HG02884 (cell line): ENCODE data around the gene WNT11.
"Not testable (repeated sequence)": the region's sequence is repeated elsewhere in the genome, so short reads cannot be mapped to it uniquely, and the experiment has no call there.

Experiments used
- ATAC-seq: cut with Tn5 transposase; IDR thresholded peaks from one replicate; pipeline ENCODE4 v1.9.1; 2021; ENCODE audit warnings: mild to moderate bottlenecking, moderate library complexity; ENCODE audit not compliant: unreplicated experiment

WNT11 gene

DNA sequence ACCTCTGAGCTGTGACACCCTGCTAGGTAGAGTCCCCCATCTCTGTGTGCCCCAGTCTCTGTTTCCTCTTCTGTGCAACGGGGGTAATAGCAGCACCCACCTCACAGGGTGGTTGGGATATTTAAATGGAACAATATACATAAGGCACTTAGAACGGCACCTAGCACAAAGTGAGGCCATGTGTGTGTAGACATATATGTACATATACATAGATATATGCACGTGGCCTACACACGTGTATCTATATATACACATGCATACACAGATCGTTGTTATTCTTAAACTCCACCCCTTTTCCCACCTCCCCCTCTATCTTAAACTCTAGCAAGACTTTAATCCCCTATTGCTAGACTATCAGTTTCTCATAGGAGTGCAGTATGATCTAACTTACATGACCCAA, 2.4 kb downstream of the WNT11 start:
- ATAC-seq, result no peak

DNA sequence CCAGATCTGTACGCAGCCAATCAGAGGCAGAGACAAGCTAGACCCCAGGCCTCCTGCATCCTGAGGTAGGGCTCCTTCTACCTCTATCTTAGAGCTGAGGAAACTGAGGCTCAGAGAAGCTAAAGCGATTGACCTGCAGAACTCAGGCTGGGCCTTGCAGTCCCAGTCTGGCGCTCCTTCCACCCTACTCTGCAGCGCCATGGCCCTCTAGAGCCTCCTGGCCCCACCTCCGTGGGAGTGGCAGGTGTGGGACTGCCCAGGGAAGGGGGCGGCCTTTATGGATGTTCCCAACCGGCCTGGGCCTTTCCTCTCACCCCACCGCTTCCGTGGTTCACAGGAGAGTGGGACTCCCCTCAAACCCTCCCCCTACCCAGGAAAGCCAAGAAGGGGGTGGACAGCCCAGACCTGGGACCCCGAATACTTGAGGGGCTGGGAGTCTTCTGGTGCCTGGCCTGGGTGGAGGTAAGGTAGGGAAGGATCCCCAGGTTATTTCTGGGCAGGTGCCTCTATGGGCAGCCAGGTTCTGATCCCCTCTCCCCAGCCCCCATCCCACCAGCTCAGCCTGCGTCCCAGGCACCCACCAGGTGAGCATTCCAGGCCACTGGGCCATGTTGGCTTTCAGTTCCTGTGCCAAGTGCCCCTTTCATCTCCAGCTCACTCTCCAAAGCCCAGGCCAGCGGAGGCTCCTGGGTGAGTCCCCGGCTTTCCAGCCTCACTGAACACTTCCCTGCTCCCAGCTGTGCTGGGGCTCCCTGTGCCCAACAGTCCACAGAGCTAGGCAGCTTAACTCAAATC, 3.0 kb downstream of the WNT11 start:
- ATAC-seq, result no peak

DNA sequence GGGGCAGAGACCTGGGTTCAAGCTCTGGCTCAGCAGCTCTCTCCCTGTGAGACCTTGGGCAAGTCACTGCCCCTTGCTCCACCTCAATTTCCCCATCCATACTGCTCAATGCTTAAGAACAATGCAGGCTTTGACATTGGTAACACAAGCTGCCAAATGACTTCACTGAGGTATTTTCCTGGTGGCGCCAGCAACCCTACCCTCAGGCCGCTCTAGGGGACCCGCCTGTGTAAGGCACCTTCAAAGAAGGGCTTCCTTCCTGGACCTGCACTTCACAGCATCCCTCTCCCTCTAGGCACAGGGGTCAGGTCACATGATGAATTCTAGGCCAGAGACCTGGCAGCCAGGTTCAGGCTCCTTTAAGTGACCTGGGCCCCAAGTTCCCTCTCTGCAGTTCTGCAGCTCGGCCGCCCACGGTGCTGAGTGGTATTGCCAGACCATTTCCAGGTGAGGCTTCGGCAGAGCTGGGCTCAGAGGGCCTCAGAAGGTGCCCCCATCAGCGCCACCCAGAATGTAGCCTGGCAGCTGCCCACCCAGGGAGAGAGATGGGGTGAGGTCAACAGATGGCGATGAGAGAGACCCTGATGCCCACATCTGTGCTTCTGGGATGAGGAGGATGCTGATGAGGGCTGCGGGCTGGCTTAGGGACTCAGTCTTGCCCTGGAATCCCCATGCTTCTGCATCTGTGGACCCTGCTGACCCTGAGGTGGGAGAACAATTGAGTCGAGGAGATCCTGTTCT, 4.5 kb downstream of the WNT11 start:
- no peak for ATAC-seq

DNA sequence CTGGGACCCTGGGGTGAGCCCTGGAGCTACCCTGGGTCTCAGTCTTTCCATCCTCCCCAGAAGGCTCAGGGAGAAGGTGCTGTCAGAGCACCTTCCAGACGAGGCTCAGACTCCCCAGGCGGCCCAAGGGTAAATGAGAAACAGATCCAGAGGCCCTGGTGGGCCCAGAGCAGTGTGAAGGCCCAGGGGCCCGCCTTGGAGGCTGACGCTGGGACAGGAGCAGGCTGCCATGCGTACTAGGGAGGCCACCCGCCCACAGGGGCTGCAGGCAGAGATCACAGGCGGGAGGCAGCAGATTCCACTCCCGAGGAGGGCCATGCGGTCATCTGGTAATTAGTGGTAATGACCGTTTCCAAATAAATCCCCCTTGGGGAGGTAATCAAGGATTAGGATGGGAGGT, 5.2 kb downstream of the WNT11 start:
- no peak for ATAC-seq

DNA sequence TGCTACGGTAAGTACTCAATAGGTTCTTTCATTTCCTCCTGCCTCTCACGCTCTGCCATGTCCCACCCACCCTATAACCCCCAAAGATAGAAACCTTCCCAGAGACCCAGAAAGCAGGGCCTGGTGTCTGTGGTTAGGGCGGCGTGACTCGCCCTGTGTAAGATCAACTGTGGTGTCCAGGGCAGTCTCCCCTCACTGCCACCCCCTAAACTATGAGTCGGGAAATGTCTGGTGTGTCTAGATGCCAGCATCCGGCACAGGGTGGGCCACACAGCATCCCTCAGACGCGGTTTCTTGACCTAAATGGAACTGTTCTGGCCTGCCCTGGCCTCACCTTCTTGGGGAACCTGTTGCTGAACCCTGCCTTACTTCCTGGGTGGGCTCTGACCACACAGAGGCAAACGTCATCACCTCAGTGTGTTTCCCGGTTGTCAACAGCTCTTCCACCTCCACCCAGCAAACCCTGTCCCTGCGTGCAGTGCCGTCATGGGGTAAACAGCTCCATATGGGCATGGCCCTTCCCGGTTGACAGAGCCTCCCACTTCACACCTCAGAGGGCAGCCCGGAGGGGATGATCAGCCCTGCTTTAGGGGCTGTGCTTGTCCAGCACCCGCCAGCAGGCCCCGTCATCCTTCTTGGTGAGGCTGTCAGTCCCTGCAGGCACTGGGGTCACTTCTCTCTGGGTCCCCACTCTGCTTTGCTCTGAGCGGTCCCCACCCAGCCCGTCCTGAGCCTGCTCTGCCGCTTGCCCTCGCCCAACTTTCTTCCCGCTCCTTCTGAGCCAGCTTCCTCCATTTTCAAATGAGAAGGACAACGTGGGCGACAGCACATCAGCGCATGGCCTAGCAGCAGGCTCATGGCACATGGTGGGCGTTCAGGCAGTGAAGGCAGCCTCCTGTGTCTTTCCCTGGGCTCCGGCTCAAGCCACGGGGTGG, 6.0 kb downstream of the WNT11 start:
- ATAC-seq, result no peak

DNA sequence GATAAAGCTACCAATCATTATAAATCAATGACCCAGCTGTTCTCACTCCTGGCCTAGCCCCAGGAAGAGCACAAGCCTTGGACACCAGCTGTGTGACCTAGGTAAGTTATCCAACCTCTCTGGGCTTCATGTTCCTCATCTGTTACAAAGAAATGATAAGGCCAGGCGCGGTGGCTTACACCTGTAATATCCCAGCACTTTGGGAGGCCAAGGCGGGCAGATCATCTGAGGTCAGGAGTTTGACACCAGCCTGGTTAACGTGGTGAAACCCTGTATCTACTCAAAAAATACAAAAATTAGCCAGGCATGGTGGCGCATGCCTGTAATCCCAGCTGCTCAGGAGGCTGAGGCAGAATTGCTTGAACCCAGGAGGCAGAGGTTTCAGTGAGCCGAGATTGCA, 7.6 kb downstream of the WNT11 start:
- not testable (repeated sequence) for ATAC-seq

DNA sequence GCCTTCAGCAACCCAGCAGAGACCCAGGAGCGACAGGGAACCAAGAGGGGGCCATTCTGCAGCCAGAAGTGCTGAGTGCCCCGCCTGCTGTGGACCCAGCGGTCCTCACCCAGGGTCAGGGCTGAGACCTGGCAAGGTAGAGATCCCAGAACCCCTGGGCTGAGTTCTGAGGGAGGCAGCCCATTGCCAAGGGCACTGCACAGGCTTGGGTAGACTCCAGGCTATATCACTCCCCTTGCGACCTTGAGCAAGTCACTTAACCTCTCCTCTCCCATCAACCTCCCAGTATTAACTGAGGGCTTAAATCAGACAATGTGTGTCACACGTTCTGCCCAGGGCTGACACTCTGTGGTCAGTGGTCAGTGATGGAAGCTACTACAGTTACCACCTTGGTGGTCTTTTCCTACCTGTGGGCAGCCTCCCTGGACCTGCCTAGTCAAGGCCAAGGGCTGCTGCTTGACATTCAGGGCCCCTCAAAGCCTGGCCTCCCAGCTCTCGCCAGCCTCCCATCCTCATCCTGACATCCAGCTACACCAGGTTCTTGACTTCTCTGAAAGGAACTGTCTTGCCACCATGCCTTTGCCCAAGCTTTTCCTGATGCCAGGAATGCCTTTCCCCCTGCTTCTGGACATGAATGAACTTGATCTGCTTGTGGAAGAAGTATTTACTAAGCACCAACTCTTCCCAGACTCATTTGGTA, 8.2 kb downstream of the WNT11 start:
- no peak for ATAC-seq

DNA sequence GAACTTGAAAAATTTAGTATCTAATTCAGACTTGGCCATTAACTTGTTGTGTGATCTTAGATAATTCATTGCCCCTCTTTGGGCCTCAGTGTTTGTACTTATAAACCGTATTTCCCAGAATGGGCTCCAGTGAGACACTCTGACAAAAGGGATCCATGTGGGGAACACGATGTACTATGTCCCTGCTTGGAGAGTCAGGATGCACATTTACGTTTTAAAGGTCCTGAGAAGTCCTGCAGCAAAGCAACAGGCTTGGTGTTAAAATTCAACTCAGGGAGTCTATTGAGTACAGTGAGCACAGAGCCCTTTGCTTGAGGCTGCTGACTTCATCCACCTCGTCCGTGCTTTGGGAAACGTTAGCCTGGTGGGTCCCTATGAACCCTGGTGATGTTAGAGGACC, 9.0 kb downstream of the WNT11 start:
- no peak for ATAC-seq

DNA sequence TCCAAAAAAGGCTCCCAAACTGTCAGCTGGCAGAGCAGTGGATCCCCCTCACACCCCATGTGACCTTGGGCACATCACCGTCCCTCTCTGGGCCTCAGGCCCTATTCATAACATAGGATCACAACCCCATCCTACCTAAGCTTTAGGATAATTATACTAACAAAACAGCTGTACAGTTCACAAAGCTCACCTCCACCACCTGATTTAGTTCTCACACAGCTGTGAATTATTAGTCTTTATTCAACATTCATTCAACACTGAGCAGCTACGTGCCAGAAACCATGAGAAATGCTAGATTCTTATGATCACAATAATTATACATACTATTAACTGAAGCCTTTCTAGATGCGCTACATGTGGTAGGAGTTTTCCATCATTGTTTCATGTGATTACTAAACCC, 9.5 kb downstream of the WNT11 start:
- no peak for ATAC-seq

DNA sequence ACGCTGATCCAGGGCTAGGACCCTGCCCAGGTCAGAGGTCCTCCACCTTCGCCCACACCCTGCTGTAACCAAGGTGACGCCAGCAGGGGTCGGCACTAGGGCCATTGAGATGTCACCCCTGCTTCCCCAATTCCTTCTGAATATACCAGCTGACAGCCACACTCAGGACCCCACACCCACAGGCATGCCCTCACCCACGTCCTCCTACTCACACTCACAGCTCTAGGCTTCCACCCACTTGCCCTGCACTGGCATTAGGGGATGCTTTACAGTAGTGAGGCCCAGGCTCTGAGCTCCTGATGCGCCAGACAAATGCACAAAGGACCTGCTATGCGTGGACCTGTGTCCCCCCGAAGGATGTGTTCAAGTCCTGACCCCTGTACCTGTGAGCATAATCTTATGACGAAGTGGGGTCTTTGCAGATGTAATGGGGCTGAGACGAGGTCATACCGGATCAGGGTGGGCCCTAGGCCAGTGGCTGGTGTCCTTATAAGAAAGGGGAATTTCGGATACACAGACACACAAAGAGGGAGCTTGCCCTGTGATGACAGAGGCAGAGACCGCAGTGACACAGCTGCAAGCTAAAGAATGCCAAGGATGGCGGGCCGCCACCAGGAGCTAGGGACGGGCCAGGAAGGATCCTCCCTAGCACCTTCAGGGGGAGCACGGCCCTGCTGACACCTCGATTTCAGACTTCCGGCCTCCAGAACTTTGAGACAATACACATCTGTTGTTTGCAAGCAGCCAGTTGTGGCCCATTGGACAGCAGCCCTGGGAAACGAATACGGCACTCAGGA, 11.2 kb downstream of the WNT11 start:
- no peak for ATAC-seq

DNA sequence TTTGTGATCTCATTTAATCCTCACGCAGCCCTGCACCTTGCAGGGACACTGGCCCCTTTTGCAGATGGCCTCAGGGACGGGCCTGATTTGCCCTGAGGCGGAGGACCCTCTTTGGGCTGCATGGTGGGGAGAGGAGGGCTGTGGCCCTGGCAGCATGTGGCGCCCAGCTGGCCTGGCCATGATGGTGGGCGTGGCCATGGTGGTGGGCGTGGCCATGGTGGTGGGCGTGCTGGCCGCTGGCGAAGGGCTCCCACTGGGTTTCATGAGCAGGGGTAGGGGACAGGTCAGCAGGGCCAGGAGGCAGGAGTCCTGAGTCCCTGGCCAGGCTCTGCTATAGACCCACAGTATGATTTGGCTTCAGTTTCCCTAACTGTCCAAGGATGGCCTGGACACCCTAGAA, 13.1 kb downstream of the WNT11 start:
- ATAC-seq, result no peak

DNA sequence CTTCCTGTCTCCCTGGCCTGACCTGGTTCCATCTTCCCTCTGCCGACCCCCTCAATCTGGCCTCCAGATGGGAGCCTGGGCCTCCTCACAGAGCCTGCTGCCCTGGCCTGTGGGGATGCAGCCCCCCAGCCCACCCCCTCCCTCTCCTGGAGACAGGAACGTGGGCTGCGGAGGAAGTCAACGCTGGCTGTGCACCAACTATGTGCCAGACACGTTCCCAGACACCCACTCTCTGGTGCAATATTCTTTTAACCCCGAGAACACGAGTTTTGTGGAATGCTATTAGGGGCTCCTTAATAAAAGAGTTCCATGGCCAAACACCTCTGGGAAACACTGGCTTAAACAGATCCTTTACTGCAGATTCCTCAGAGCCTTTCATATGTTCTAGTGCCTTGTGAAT, 15.9 kb downstream of the WNT11 start:
- ATAC-seq, result no peak

DNA sequence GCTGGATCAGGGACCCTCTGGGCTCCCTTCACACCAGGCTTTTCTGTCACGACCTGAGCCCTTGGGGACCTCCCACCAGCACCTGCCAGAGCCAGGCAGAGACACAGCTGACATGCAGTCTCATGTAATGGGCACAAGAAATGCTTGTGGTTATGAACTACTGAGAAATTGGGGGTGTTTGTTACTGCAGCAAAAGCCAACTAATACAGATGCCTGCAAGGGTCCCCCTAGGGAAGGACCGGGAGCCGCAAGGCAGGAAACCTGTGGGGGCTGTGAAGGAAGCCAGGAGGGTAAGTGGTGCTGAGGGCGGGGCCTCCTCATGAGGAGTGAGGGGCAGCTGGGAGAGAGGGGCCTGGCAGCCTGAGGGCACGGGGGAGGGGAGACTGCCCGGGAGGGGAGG, 16.6 kb downstream of the WNT11 start:
- no peak for ATAC-seq

DNA sequence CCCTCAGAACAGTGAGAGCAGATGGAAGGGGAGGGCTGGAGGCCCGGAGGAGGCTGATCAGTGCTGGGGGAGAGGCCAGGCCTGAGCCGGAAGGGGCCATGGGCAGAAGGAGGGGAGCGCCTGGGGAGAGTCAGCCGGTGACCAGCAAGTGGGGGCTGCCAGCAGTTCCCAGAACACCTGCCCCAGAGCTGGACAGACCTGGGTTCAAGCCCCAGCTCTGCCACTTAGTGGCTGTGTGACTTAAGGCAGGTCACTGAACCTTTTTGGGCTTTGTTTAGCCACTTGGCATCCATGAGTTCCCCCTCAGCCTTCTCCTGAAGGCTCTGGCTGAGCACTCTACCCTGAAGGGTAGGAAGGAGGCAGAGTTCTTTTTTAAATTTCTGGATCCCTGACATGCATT, 17.4 kb downstream of the WNT11 start:
- ATAC-seq, result no peak

DNA sequence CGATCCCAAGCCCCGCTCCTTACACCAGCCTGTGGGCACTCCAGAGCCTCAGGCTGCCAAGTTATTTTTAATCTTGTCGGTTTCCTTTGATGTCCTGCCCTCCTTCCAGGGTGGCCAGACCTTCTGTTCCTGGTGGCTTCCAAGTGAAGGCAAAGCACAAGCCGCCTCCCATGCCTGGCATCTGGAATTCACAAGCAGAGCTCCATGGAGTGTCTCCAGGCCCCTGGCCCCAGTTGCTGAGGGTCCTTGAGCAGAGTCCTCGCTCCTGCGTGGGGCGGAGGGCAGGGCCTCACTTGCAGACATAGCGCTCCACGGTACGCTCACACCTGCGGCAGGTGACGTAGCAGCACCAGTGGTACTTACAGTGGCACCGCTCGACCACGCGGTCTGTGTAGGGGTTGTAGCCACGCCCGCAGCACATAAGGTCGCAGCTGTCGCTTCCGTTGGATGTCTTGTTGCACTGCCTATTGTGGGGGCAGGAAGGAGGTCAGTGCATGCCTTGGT, 19.5 kb downstream of the WNT11 start:
- no peak for ATAC-seq

DNA sequence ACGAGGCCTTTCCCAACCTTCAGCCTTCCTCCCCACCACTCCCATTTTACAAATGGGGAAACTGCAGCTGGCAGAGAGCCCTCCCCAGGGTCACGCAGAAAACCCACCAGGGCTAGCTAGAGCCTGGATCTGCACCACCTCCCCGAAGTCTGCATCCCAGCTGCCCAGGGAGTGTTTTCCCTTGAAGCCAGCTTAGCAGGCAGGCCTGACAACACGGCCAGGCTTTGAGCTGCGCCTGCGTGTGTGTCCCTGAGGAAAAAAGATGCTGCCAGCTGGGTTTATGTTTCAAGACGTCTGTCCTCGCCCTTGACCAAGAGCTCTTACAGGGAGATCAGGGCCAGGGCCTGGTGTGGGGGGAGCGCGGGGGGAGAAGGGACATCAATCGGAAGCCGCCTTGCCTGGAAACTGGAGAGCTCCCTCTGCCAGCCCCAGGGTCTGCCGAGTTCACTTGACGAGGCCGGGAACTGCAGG, 20.3 kb downstream of the WNT11 start:
- ATAC-seq, result no peak

DNA sequence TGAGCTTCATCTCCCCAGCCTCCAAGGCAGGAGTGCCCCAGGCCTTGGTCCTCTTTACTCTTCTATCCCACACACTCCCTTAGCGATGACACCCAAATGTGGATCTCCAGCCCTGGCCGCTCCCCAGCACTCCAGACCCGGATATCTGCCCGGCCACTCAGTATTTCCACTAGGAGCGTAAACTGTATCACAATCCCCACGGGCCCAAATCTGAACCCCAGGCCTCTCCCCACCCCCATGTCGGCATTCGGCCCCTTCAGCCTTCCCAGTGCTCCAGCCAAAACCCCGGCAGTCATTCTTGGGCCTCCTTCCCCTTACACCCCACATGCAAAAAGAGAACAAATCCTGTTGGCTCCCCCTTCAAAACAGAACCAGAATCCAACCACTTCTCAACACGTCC, 20.8 kb downstream of the WNT11 start:
- no peak for ATAC-seq

DNA sequence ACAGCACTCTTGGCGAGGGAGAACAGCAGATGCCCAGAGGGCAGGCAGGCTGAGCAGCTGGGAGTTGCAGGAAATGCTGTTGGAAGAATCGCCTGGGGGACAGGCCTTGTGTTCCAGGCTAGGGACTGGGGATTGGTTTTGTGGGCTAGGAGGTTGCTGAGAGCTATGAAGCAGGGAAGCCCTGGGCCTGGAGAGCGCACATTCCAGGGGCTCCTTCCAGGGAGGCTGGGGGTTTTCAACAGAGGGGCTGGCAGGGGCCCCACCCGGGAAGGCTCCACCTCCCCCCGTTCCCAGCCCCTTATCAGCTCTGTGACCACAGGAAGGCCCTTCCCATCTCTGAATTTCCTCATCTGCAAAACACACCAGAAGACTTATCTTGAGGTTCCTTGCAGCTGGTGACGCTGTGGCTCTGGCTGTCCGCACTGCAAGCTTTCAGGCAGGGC, 21.7 kb downstream of the WNT11 start:
- ATAC-seq, result no peak

DNA sequence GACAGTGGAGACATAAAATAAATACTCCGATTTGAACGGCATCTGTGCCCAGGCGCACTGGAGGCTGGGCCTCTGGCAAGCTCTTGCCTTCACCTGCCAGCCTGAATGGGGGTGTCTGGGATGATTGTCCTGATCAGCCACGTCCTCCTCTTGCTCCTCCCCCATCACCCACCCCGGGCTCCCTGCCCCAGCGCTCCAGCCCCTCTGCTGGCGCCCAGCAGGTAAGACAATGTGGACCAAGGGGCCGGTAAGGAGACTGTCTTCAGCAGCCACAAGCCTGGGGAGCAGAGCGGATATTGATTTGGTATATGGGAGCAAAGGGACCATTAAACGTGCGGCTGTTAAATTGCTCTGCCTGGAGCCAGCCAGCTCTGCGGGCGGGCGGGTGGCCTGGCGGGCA, 24.9 kb downstream of the WNT11 start:
- no peak for ATAC-seq

DNA sequence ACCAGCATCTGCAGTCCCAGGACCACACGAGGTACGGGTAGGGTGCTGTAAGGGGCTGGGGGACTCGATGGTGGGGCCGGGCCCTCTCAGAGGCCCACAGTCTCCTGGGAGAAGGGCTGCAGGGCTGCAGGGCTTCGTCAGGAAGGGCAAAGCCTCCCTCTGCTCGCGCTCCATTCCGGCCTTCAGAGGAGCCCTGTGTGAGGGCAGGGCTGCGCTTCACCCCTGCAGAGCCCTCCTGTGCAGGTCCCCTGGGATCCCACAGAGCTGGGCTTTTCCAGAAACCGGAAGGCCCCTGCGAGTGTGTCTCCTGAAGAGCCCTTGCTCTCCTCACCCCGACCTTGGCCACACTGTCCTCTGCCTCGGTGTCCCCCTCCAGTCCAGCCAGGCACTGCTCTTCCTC, 27.2 kb downstream of the WNT11 start:
- ATAC-seq, result no peak
